ENCODE results near the gene WDR20. TPM values are rescaled to one million over a fixed set of nuclear protein-coding genes. Genes with fewer than 3 reads are reported as not detected.

Gene WDR20
- total RNA-seq, 1 donor from 2014 or later = 25.2 TPM

- Histone ChIP-seq H3K36me3 (no peaks in the 10 kb centered on the region), H3K27me3 (no peaks in the 10 kb centered on the region), H3K27ac (no peak overlapping the region), H3K9me3 (no peaks in the 10 kb centered on the region), H3K4me1 (no peaks in the 10 kb centered on the region), H3K4me3 (no peak overlapping the region)
- intact Hi-C loops (cut with DNase I) = no loop called here
- TF ChIP-seq CTCF (IDR thresholded peaks at IDR 0.05) = no peak
- DNase-seq = no peak
- ATAC-seq = no peak
Observed at GRCh38 chr14:102231476-102232347, 92.0 kb downstream of the WDR20 start.

GRCh38 chr14:102232348-102232625, 92.6 kb downstream of the WDR20 start:
- Histone ChIP-seq H3K27ac (no peak overlapping the region), H3K36me3 (no peaks in the 10 kb centered on the region), H3K4me3 (no peak overlapping the region), H3K9me3 (no peaks in the 10 kb centered on the region), H3K4me1 (no peaks in the 10 kb centered on the region), H3K27me3 (no peaks in the 10 kb centered on the region)
- ATAC-seq (no peak), DNase-seq (no peak)
- TF ChIP-seq CTCF (IDR thresholded peaks at IDR 0.05) = no peak
- intact Hi-C loops (cut with DNase I) = no loop called here

- no peak overlapping the region for H3K4me3 ChIP-seq
- H3K27ac ChIP-seq = no peak overlapping the region
- H3K27me3 ChIP-seq = no peaks in the 10 kb centered on the region
- DNase-seq = no peak
- H3K9me3 ChIP-seq = no peaks in the 10 kb centered on the region
- no peak for ATAC-seq
- no peak for TF ChIP-seq CTCF (IDR thresholded peaks at IDR 0.05)
- intact Hi-C loops (cut with DNase I) = no loop called here
- H3K4me1 ChIP-seq = no peaks in the 10 kb centered on the region
- no peaks in the 10 kb centered on the region for H3K36me3 ChIP-seq
Observed at GRCh38 chr14:102233081-102233480, 93.4 kb downstream of the WDR20 start.

GRCh38 chr14:102234331-102235264, 94.9 kb downstream of the WDR20 start:
- ATAC-seq = no peak
- Histone ChIP-seq H3K36me3 (no peaks in the 10 kb centered on the region), H3K27ac (no peak overlapping the region), H3K4me1 (no peaks in the 10 kb centered on the region), H3K9me3 (no peaks in the 10 kb centered on the region), H3K4me3 (no peak overlapping the region), H3K27me3 (no peaks in the 10 kb centered on the region)
- TF ChIP-seq CTCF (IDR thresholded peaks at IDR 0.05) = no peak
- intact Hi-C loops (cut with DNase I) = loop anchor here (2.0 kb wide), 1 partner anchor 80 kb away; no protein-coding TSS in a partner anchor
- DNase-seq = no peak

- no peak overlapping the region for H3K4me3 ChIP-seq
Observed at GRCh38 chr14:102235275-102235897, 95.7 kb downstream of the WDR20 start.

More at GRCh38 chr14:102235275-102235897, 95.7 kb downstream of the WDR20 start:
- intact Hi-C loops (cut with DNase I) = loop anchor here (2.0 kb wide), 1 partner anchor 79 kb away; no protein-coding TSS in a partner anchor
- no peak overlapping the region for H3K27ac ChIP-seq
- DNase-seq = peak; percentile 88
- H3K4me1 ChIP-seq = no peaks in the 10 kb centered on the region
- H3K9me3 ChIP-seq = no peaks in the 10 kb centered on the region
- ATAC-seq = peak; percentile 95
- peak; percentile 86 for TF ChIP-seq CTCF (IDR thresholded peaks at IDR 0.05)
- H3K36me3 ChIP-seq = no peaks in the 10 kb centered on the region
- no peaks in the 10 kb centered on the region for H3K27me3 ChIP-seq
